OCI-LY1 (cell line): Measurements from ENCODE around the gene GSG1.
A peak's percentile ranks its signal among the peaks of the same experiment; 100 is the strongest.

Experiments used
- H2AFZ ChIP-seq: fragments of 200-600 bp; sonication (generic), shearing (Covaris generic); 2 replicates; pipeline ENCODE4 v1.6.0; 2014; ENCODE audit warnings: antibody characterized with exemption, mild to moderate bottlenecking, low read length
- H3F3A ChIP-seq: fragments of 200-600 bp; sonication (generic), shearing (Covaris generic); 2 replicates; pipeline ENCODE4 v1.6.0; 2014; ENCODE audit warnings: mild to moderate bottlenecking, antibody characterized with exemption, low read length, moderate library complexity; ENCODE audit not compliant: insufficient read depth
- H3K27ac ChIP-seq: fragments of 200-600 bp; sonication (generic); 2 replicates; pipeline ENCODE4 v1.5.1; 2014; ENCODE audit warnings: low read length, mixed run types, mild to moderate bottlenecking, low read depth; ENCODE audit not compliant: poor library complexity, severe bottlenecking
- H3K27me3 ChIP-seq: fragments of 200-600 bp; sonication (generic); 2 replicates; pipeline ENCODE4 v1.6.0; 2014; ENCODE audit warnings: antibody characterized with exemption, mild to moderate bottlenecking, low read length, moderate library complexity; ENCODE audit not compliant: insufficient read depth
- H3K36me3 ChIP-seq: fragments of 200-600 bp; sonication (generic); 2 replicates; pipeline ENCODE4 v1.6.1; 2014; ENCODE audit warnings: mild to moderate bottlenecking, antibody characterized with exemption, low read length, moderate library complexity, mixed read lengths; ENCODE audit not compliant: insufficient read depth
- H3K4me1 ChIP-seq: fragments of 200-600 bp; sonication (generic); 2 replicates; pipeline ENCODE4 v1.5.1; 2014; ENCODE audit warnings: mild to moderate bottlenecking, low read length, moderate library complexity; ENCODE audit not compliant: insufficient read depth, severe bottlenecking
- H3K4me2 ChIP-seq: fragments of 200-600 bp; sonication (generic), shearing (Covaris generic); 2 replicates; pipeline ENCODE4 v1.6.1; 2014; ENCODE audit warnings: low read length
- H3K4me3 ChIP-seq: fragments of 200-600 bp; sonication (generic); 2 replicates; pipeline ENCODE4 v1.5.1; 2014; ENCODE audit warnings: low read length, low read depth, mild to moderate bottlenecking, mixed read lengths; ENCODE audit not compliant: poor library complexity, severe bottlenecking
- H3K79me2 ChIP-seq: fragments of 200-600 bp; shearing (Covaris generic); 2 replicates; pipeline ENCODE4 v1.6.1; 2016; ENCODE audit warnings: mixed run types, low read length, mixed read lengths; ENCODE audit not compliant: insufficient read depth
- H3K9ac ChIP-seq: fragments of 200-600 bp; sonication (generic), shearing (Covaris generic); 2 replicates; pipeline ENCODE4 v1.6.1; 2014; ENCODE audit warnings: mild to moderate bottlenecking, low read length, mixed read lengths
- H3K9me2 ChIP-seq: fragments of 200-600 bp; sonication (generic), shearing (Covaris generic); 2 replicates; pipeline ENCODE4 v1.6.1; 2014; ENCODE audit warnings: low read depth, mild to moderate bottlenecking, low read length, mixed read lengths
- H3K9me3 ChIP-seq: fragments of 200-600 bp; shearing (Covaris generic); 2 replicates; pipeline ENCODE4 v1.6.1; 2014; ENCODE audit warnings: low read length, mixed read lengths
- H4K20me1 ChIP-seq: fragments of 200-600 bp; sonication (generic), shearing (Covaris generic); 2 replicates; pipeline ENCODE4 v1.6.0; 2016; ENCODE audit warnings: mild to moderate bottlenecking, low read length; ENCODE audit not compliant: insufficient read depth
- CTCF ChIP-seq: fragments of 200-600 bp; sonication (generic), shearing (Covaris generic); IDR thresholded peaks from 2 replicates; pipeline ENCODE4 v1.5.1; 2017; ENCODE audit warnings: mild to moderate bottlenecking, antibody characterized with exemption, low read length, moderate library complexity, mixed read lengths
- EZH2 ChIP-seq: fragments of 200-600 bp; sonication (generic), shearing (Covaris generic); IDR thresholded peaks from 2 replicates; pipeline ENCODE4 v1.8.0; 2017; ENCODE audit warnings: borderline replicate concordance, mixed run types, mild to moderate bottlenecking, antibody characterized with exemption, low read length, moderate library complexity, mixed read lengths

Gene GSG1

GRCh38 chr12:13099844-13100604, 3.4 kb downstream of the GSG1 start:
- H3F3A ChIP-seq = no peaks in the 10 kb centered on the region
- no peaks in the 10 kb centered on the region for H3K36me3 ChIP-seq
- H3K9me2 ChIP-seq = no peaks in the 10 kb centered on the region
- H2AFZ ChIP-seq = no peak overlapping the region
- H3K9ac ChIP-seq = no peak overlapping the region; the same call in 1 of the 2 replicates
- peak overlapping the region; percentile 65 for H3K4me3 ChIP-seq
- H4K20me1 ChIP-seq = no peaks in the 10 kb centered on the region
- no peaks in the 10 kb centered on the region for H3K9me3 ChIP-seq
- no peak for TF ChIP-seq CTCF
- H3K27ac ChIP-seq = no peak overlapping the region
- peak overlapping the region; percentile 74; the same call in 1 of the 2 replicates for H3K4me2 ChIP-seq
- H3K4me1 ChIP-seq = peaks cover 44% of the 10 kb centered on the region
- H3K27me3 ChIP-seq = no peaks in the 10 kb centered on the region
- H3K79me2 ChIP-seq = no peaks in the 10 kb centered on the region

- no peaks in the 10 kb centered on the region for H3K79me2 ChIP-seq
- H3K4me3 ChIP-seq = no peak overlapping the region
- TF ChIP-seq CTCF (no peak), EZH2 (no peak)
- H3F3A ChIP-seq = no peaks in the 10 kb centered on the region
- H3K27ac ChIP-seq = peak overlapping the region; percentile 65
- H3K4me2 ChIP-seq = peak overlapping the region; percentile 1; the same call in 1 of the 2 replicates
- H3K9me2 ChIP-seq = no peaks in the 10 kb centered on the region
- H3K4me1 ChIP-seq = peaks cover 44% of the 10 kb centered on the region
- H3K9me3 ChIP-seq = no peaks in the 10 kb centered on the region
- no peak overlapping the region for H3K9ac ChIP-seq
- no peak overlapping the region for H2AFZ ChIP-seq
- no peaks in the 10 kb centered on the region for H3K27me3 ChIP-seq
- H3K36me3 ChIP-seq = no peaks in the 10 kb centered on the region
- H4K20me1 ChIP-seq = no peaks in the 10 kb centered on the region
These were observed 4.2 kb downstream of the GSG1 start for GRCh38 chr12:13099066-13099843.

- Histone ChIP-seq H3K4me3 (peak overlapping the region; percentile 36), H3K9ac (peak overlapping the region; percentile 2; the same call in 1 of the 2 replicates), H3F3A (no peaks in the 10 kb centered on the region)
These were observed 5.9 kb downstream of the GSG1 start for GRCh38 chr12:13097491-13098011.

More at GRCh38 chr12:13097491-13098011, 5.9 kb downstream of the GSG1 start:
- H3K27me3 ChIP-seq = no peaks in the 10 kb centered on the region
- H2AFZ ChIP-seq = peak overlapping the region; percentile 85
- no peak overlapping the region for H3K27ac ChIP-seq
- no peaks in the 10 kb centered on the region for H3K9me3 ChIP-seq
- H3K4me1 ChIP-seq = peaks cover 44% of the 10 kb centered on the region
- no peaks in the 10 kb centered on the region for H3K9me2 ChIP-seq
- TF ChIP-seq EZH2 (no peak), CTCF (no peak)
- H3K79me2 ChIP-seq = no peaks in the 10 kb centered on the region
- no peaks in the 10 kb centered on the region for H3K36me3 ChIP-seq
- H3K4me2 ChIP-seq = peak overlapping the region; percentile 53
- H4K20me1 ChIP-seq = no peaks in the 10 kb centered on the region
